NCI-H1694 treated with DMSO at 0.1 percent for 48 hours (cell line): Measurements from ENCODE around the gene MPI.
"Not testable (repeated sequence)": the region's sequence is repeated elsewhere in the genome, so short reads cannot be mapped to it uniquely, and the experiment has no call there.

Experiments used
- DNase-seq: peaks from one replicate; lab custom pipeline; 2025; lab: John Stamatoyannopoulos, UW

MPI gene

DNA sequence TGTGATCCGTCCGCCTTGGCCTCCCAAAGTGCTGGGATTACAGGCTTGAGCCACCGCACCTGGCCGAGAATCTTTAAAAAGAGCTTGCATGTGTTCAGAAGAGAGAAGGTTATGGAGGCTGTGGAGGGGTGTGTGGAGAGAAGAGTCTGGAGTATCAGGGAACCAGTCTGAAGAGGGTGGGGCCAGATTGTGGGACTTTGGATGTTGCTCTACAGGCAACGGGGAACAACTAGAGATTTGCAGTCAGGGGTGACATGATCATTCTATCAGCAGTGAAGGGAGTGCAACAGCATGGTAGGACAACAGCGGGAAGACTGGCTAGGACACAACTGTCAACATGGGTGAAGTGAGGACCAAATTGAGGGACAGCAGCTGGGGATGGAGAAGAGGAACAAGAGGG is 25.5 kb upstream of the MPI start:
- DNase-seq: no peak

DNA sequence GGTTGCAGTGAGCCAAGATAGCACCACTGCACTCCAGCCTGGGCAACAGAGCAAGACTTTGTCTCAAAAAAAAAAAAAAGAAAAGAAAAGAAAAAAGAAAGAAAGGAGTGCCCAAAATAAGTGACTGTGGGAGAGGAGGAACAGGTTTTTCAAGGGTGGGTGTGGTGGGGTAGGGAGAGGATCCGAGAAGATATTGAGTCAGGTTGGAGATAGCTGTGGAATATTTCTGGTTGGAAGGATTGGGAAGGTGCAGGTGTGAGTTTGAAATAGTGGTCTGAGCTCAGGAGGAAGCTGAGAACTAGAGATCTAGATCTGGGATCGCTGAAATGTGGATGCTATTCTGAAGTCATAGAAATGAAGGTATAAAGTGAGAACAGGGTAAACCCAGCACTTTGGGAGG is 24.5 kb upstream of the MPI start:
- DNase-seq: no peak

DNA sequence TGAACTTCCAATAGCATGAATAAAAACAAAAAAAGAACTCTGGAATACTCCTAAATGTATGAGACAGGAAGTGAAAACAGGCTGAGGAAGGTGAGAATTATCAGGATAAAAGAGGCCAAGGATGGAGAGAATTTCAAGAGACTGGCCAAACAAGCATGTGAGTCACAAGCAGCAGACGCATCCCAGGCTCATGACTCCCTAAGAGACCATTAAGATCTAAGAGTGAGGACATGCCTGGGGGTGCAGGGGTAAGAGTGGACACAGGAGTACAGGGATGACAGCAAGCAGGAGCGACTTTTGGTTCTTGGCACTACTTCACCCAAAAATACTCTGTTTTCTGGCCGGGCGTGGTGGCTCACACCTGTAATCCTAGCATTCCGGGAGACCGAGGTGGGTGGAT is 23.8 kb upstream of the MPI start:
- no peak for DNase-seq

DNA sequence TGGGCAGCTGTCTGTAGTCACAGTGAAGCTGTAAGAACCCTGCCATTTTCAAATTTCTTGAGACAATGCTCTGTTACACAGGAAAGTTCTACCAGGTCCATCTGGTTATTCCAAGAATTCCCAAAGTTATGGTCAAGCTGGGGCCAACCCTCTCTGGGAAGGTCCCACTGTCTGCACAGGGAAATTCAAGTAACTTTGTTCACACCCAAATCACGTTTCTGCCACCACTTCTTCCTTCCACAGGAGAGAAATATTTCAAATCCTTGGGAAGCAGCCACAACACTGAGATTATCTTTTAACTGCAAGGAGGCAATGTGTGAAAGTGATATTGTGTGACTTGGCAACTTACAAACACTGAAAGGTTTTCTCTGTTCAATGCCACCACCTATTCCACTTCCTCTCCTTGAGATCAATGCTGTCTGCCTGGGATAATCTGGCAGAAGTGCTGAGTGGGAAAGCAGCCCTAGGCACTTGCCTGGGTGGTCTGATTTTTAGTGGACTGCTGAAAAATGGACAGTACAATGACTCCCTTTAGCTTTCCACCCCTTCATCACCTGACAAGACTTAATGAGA is 22.3 kb upstream of the MPI start:
- no peak for DNase-seq

DNA sequence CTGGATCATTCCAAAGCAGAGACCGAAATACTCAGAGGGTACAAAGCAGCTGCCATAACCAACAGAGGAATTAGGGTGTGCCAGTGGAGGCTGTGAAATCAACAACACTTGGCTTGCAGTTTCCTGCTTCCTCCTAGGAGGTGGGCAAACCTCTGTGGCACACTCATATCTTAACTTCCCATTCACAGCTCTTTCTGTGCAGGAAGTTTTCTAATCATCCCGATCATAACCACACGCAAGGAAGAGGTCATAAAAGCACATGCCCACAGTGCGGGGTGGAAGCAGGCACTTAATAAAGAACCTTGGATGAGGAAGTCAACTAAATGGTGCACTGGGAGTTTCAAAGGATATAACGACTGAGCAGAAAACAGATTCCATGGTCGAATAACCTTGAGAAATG is 21.8 kb upstream of the MPI start:
- DNase-seq: no peak

DNA sequence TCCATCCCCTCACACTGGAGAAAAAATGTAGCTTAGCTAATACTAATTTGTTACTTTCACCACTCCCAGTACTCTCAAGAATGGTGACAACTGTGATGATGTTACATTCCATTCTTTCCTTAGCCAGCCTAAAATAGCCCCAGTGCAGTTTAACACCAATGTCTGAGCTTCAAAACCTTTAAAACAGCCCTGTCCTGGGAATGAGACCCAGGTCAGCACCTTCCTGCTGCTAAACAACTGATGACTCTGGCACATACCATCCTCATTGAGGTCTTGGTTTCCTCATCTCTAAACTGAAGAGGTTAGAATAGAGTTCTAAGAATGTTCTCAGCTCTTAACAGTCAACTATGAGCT is 20.5 kb upstream of the MPI start:
- DNase-seq: no peak

DNA sequence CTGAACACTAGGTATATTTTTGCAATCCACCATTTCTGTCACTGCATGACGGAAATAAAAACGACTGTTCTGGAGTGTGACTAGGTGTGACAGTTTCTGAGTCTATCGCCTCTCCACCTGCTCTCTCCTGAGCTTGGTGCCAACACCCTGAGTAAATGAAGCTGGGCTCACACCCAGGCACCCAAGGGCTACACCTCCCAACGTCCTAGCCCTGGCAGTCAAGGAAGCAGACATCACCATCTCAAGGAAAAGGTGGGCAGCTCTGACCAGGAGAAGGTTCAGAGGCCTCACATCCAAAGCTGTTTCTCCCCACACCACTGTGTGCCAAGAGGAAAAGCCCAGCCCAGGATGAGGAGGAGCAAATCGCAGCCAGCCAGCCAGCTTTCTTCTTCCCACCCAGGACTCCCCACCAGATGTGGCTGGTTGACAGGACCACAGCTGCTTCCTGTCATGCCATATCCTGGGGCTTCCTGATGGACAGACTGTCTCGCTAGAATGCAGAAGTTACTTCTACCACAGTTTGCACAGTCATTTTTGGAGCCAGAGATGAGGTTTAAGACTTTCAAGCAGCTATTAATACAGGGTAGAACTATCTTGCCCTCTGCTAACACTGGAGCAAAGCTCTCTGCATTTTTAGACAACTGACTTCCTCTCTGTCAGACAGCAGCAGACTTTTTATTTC is 20.0 kb upstream of the MPI start:
- DNase-seq: no peak

DNA sequence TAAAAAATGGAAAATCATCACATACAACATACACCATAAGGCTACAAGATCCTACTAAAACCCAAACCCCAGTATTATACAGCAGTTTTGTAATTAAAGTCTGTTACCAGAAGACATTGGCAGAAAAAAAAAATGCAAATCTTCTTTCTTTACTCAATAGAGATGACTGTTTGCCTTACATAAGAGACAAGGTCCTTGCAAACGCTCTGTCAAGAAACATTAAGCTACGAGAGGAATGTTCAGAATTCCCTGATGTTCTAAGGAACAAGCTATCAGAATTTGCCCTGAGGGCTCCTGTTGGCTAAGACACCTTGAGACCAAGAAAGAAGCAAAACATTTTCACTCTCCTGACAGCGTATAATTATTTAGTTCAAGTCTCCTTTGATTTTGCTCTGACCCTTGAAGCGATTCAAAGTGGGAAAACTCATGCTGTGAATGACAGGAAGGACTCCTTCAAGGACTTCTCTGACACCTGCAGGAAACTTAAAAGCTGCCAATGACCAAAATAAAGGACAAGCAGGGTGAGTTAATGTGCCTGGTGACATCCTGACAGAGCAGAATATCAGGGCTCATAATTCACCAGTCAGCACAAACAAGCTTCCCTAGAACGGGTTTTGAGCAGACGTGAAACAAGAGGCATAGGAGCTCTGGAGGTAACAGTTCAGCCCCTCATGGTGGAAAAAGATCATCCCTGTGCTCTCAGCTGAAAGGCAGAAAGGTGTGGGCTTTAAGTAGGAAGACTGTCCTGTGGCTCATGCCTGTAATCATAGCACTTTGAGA is 19.2 kb upstream of the MPI start:
- DNase-seq: no peak

DNA sequence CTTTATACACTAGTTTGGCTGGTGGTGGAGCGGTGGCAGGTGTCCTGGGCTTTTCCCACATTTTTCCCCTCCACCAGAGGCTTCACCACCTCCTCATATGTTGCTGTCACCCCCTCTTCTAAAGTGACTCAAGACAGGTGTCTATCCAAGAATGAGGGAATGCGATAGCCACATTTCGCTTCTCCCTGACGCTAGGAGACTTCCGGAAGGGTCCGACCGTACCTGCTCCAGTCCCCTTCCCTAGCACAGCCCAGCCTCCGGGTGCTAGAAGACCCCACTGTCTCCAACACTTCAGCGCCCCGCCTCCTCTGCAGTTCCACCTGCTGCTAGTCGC is 17.2 kb upstream of the MPI start:
- no peak for DNase-seq

DNA sequence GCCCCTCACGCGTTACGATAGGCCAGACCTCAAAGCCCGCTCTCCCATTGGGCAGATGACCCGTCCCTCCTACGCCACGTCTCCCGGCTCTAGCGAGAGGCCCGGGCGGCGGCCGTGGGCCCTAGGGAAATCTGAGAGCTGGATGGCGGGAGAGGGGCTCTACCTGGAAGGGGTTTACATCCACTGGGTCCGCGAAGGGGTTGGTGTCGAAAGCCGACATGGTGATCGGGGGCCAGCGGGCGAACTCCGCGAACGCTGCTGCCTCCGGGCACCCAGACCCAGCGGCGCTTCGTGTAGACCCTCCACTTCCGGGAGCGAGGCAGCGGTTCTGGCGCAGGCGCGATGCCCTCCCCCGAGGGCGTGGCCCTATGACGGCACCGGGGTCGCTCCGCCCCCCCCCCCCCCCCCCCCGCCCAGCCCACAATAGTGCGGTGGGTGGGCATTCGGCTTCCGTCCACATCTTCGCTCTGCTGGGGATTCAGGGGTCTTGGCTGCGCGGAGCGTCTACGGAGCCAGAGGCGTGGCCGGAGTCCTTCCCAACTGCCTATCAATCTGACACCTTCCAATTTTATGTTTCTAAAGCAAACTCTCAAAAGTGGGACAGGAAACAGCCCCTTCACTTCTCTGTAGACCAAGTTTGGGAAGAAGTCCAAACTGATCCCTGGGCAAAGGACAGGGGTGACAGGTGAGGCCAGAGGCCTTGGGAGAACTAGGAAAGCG is 16.6 kb upstream of the MPI start, which contains the start of gene SCAMP2:
SCAMP2 (minus strand) TSS at position 330 of the 720 bp plus-strand sequence; CDS start at position 220, 110 bp downstream.
- peak; percentile 86 for DNase-seq

DNA sequence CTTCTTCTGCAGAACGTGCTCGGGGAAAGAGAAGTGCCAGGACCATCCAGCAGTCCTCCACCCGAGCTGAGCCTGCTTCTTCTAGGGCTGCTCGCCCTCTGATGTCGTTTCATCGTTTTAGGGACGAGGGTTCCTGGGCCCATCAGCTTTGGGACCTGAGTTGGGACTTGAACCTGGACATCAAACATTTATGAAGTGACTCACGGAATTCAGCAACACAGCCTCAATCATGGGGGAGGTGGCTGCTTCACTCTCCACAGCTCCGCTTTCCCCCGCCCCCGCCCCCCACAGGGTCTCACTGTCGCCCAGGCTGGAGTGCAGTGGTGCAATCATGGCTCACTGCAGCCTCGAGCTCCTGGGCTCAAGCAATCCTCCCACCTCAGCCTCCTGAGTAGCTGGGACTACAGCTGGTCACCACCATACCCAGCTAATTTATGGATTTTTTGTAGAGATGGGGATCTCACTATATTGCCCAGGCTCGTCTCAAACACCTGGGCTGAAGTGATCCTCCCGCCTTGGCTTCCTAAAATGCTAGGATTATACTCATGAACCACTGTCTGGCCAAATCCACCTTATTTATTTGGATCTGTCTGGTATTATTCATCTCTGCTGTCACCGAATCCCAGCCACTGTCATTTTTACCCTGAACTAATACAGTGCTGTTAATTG is 16.0 kb upstream of the MPI start:
- DNase-seq: no peak

DNA sequence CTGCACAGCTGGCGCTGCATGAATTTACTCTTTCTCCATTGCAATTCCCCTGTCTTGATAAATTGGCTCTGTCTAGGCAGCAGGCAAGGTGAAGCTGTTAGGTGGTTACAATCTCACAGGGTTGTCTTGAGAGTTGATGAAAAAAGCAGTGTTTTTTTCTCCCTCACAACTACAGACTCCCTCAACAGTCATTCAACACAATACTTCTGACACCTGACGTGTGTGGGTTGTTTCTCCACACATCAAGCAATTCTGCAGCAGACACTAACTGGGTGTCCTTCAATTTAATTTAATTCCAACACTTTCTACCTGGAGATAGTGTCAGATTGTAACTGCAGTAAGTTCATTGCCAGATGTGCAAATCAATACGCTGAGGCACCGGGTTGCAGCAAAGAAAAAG is 11.6 kb upstream of the MPI start:
- no peak for DNase-seq

DNA sequence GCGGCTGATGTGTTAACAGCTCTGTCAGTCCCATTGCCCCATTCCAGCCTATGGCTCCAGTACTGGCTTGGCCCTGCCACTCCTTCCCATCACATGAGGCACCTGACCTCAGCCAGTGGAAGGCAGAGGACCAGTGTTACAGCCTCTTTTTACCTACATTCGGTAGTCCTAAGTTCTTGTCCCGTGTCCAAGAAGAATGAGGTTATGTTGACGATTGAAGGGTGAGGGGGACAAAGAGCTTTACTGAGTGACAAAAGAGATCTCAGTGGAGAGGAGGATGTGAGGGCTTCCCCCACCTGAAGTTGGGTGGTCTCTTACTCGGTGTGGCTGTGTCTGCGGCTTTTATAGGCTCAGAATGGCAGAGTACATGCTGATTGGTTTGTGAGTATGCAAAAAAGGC is 7.3 kb upstream of the MPI start:
- DNase-seq: no peak

DNA sequence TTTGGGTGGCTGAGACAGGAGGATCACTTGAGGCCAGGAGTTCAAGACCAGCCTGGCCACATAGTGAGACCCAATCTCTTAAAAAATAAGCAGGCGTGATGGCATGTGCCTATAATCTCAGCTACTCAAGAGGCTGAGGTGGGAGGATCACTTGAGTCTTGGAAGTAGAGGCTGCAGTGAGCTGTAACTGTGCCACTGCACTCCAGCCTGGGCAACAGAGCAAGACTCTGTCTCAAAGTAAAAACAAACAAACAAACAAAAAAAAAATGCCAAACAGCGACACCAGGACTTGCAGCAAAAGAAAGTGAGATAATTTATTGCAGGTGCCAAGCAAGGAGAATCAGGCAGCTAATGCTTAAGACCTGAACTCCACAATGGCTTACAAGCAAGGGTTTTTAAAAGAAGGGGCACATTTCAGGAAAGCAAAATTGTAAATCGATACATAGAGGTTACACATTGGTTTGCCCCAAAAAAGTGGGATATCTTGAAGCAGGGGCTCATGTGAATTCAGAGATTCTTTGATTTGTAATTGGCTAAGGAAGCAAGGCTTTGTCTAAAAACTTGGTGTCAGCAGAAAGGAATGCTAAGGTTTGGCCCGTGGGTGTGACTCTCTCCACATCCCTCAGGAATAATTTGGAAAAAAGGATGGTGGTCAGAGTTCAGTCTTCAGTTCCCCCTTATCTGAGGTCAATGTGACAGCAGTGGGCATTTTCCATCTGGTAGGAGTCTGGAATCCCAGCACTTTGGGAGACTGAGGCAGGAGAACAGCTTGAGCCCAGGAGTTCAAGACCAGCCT is 5.2 kb upstream of the MPI start:
- DNase-seq: no peak

DNA sequence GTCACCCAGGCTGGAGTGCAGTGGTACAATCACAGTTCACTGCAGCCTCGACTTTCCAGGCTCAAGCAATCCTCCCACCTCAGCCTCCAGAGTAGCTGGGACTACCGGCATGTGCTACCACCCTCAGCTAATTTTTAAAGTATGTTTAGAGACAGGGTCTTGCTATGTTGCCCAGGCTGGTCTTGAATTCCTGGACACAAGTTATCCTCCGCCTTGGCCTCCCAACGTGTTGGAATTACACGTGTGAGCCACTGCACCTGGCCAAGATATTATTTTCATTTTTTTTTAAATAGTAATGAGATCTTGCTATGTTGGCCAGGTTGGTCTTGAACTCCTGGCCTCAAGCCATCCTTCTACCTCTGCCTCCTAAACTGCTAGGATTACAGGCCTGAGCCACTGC is 4.4 kb upstream of the MPI start:
- no peak for DNase-seq

DNA sequence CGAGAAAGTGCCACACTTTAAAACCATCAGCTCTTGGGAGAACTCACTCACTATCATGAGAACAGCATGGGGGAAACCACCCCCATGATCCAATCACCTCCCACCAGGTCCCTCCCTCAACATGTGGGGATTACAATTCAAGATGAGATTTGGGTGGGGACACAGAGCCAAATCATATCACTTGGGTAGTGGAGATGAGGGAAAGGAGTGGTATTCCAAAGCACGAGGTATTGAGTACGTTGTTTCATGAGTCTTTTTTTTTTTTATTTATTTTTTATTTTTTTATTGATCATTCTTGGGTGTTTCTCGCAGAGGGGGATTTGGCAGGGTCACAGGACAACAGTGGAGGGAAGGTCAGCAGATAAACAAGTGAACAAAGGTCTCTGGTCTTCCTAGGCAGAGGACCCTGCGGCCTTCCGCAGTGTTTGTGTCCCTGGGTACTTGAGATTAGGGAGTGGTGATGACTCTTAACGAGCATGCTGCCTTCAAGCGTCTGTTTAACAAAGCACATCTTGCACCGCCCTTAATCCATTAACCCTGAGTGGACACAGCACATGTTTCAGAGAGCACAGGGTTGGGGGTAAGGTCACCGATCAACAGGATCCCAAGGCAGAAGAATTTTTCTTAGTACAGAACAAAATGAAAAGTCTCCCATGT is 2.2 kb upstream of the MPI start:
- not testable (repeated sequence) for DNase-seq

DNA sequence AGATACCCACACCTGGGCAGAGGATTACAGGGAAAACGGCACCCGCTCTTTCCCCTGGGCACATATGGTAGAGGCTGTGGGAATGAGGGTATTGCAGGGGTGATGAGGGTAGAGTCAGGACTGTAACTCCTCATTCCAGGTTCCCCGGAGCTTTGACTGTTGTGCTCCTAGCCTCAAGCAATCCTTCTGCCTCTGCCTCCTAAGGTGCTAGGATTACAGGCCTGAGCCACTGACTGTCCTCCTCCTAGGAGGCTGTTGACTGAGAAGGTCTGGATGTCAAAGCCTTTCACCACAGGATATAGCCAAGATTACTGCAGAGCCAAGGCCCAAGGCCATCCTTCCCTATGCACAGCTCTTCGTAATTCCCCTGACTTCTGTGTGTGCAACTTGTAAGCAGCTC is 1.1 kb upstream of the MPI start:
- no peak for DNase-seq

DNA sequence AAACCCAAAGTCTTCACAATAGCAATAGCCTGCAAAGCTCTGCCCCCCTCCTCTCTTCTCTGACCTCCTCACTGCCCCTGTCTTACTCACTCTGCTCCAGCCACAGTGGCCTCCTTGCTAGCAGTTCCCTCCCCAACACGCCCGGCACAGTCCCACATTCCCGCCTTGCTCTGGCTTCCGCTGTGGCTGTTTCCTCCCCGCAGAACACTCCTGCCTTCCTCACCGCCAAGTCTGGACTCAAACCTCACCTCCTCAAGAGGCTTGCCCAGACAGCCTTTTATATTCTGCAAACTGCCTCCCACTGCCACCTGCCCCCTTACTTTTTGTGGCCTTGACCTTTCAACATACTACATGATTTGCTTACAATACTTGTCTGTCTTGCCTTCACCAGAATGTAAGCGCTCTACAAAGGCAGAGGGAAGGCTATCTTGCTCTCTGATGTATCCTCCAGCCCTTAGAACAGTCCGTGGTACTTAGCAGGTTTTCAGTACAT is 406 bp upstream of the MPI start:
- no peak for DNase-seq

DNA sequence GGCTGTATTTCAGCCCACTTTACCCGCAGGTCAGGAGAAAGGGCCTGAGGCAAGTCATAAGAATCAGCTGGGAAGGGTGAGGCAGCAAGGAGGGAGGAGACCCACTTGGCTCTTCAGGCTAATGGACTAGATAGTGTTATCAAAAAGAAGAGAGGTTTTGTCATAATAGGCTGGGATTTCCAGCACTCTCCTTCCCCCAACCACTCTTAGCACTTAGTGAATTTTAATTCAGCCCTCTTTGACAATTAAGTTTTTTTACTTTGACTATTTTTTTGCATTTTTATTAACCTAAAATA is 771 bp downstream of the MPI start:
- DNase-seq: no peak

DNA sequence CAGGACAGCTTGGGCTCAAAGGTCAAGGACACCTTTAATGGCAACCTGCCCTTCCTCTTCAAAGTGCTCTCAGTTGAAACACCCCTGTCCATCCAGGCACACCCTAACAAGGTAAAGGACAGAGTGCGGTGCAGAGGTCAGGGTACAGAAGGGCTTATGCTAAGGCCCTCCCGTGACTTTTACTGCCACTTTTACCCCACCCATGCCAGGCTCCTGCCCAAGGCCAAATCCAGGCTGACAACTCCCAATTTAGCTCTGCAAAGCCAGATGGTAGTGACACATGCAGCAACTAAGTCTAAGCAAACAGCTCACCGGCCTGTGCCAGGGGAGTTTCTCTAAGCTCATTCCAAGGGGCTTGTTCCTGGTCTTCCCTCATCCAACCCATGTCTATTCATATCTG is 1.6 kb downstream of the MPI start:
- peak; percentile 17 for DNase-seq

DNA sequence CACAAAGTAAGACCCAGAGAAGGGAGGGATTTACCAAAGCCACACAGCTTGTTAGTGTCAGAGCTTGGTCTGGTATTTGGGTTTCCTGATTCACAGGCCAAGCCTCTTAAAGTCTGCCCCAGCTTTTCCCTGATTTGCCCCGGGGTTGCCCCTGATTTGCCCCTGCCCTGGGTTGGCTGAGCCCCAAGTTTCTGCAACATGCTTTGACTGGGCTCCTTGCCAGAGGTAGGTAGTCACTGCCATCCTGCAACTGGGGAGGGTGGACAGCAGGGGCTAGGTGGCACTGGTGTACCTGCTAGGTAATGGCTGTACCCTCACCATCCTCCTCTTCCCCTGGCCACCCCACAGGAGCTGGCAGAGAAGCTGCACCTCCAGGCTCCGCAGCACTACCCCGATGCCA is 2.5 kb downstream of the MPI start:
- DNase-seq: no peak
